Suprapubic skin (tissue), 4 donors: ENCODE data around the gene MKX. TPM values are rescaled to one million over a fixed set of nuclear protein-coding genes. Genes with fewer than 3 reads are reported as not detected.

Experiments used
- DNase-seq, 2 donors: peaks; one replicate each; pipeline ENCODE4 v3.0.0-alpha.2; 2019; ENCODE audit warnings: low spot score in 2 of 2
- H3K27ac ChIP-seq: fragments of 200-600 bp; sonication (generic); one replicate; pipeline ENCODE4 v1.5.1; 2019
- H3K27me3 ChIP-seq: fragments of 200-600 bp; sonication (generic); one replicate; pipeline ENCODE4 v1.5.1; 2019
- H3K36me3 ChIP-seq: fragments of 200-600 bp; sonication (generic); one replicate; pipeline ENCODE4 v1.5.1; 2019
- H3K4me1 ChIP-seq: fragments of 200-600 bp; sonication (generic); one replicate; pipeline ENCODE4 v1.5.1; 2019
- H3K4me3 ChIP-seq: fragments of 200-600 bp; sonication (generic); one replicate; pipeline ENCODE4 v1.5.1; 2019; ENCODE audit warnings: mild to moderate bottlenecking
- H3K9me3 ChIP-seq: fragments of 200-600 bp; sonication (generic); one replicate; pipeline ENCODE4 v1.5.1; 2019
- EP300 ChIP-seq: sonication (generic); formaldehyde crosslinking; IDR thresholded peaks from one replicate; pipeline ENCODE4 v1.6.1; 2017; ENCODE audit warnings: antibody characterized with exemption
- POLR2A ChIP-seq, 2 donors: fragments of 450-650 bp; IDR thresholded peaks; one replicate each; pipeline ENCODE4 v1.6.1; 2017; ENCODE audit warnings: antibody characterized with exemption in 2 of 2, mild to moderate bottlenecking in 2 of 2, moderate library complexity in 2 of 2
- POLR2AphosphoS5 ChIP-seq, 3 donors: sonication (generic); formaldehyde crosslinking; IDR thresholded peaks; one replicate each; pipeline ENCODE4 v1.6.1; 2017; ENCODE audit warnings: antibody characterized with exemption in 3 of 3
- WGBS: methylation state at CpG from one replicate; pipeline ENCODE4 v1.1.5; 2018; 5-methylcytosine and 5-hydroxymethylcytosine counted together
- total RNA-seq, 4 donors: library from RNA; depleted of rRNA; stranded (reverse); fragments of >200 nt; gene quantifications; one replicate each; pipeline ENCODE4 v1.1.0, GENCODE V29; 2016
- TF ChIP-seq, protein P1 (sequence below), 2 donors: fragments of 200-600 bp in 1 of 2; fragments of 450-650 bp in 1 of 2; sonication (generic) in 1 of 2; IDR thresholded peaks; one replicate each; pipeline ENCODE4 v1.5.1; 2016 to 2019; ENCODE audit warnings: antibody characterized with exemption in 2 of 2, mild to moderate bottlenecking in 1 of 2, moderate library complexity in 1 of 2

Gene MKX
- total RNA-seq, 4 donors from 2014 or later, result 0.25 to 0.68 (median 0.55) TPM

- TF ChIP-seq, protein P1, sequence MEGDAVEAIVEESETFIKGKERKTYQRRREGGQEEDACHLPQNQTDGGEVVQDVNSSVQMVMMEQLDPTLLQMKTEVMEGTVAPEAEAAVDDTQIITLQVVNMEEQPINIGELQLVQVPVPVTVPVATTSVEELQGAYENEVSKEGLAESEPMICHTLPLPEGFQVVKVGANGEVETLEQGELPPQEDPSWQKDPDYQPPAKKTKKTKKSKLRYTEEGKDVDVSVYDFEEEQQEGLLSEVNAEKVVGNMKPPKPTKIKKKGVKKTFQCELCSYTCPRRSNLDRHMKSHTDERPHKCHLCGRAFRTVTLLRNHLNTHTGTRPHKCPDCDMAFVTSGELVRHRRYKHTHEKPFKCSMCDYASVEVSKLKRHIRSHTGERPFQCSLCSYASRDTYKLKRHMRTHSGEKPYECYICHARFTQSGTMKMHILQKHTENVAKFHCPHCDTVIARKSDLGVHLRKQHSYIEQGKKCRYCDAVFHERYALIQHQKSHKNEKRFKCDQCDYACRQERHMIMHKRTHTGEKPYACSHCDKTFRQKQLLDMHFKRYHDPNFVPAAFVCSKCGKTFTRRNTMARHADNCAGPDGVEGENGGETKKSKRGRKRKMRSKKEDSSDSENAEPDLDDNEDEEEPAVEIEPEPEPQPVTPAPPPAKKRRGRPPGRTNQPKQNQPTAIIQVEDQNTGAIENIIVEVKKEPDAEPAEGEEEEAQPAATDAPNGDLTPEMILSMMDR (IDR thresholded peaks at IDR 0.05), result no peak
- TF ChIP-seq EP300 (no peak), POLR2A (IDR thresholded peaks at IDR 0.05) (no peak), POLR2AphosphoS5 (IDR thresholded peaks at IDR 0.05) (no peak)
- 88% methylated on average over 6 of the region's 6 CpGs for WGBS
- Histone ChIP-seq H3K36me3 (no peaks in the 10 kb centered on the region), H3K4me1 (no peaks in the 10 kb centered on the region), H3K4me3 (no peak overlapping the region), H3K9me3 (no peaks in the 10 kb centered on the region), H3K27me3 (no peaks in the 10 kb centered on the region), H3K27ac (no peak overlapping the region)
- DNase-seq, result no peak
Observed at GRCh38 chr10:27654284-27654683, 91.3 kb downstream of the MKX start.

DNA sequence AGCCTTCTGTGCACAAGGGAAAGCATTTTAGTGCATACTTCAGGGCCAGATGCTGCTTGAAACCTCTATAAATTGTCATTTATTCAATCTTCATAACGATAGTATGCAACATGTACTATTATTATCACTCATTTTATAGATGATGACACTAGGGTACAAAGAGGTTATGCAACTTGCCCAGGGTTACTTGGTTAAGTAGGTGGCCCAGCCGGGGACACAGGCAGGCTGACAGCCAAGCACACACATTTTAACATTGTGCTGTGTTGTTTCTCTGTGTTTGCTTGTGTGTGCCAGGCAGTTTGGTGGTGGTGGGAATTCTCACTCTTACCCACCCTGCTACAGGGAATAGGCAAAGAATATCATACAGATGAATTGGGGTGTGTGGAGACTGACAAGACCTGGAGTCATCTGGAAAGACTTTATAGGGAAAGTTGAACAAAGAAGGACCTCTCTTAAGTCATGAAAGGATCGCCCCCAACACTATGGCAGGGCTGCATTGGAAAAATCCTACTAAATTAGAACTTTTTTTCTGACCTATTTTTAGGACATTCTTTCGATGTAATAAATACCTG lies 98.9 kb downstream of the MKX start:
- no peaks in the 10 kb centered on the region for H3K9me3 ChIP-seq
- no peaks in the 10 kb centered on the region for H3K27me3 ChIP-seq
- no peaks in the 10 kb centered on the region for H3K4me1 ChIP-seq
- H3K36me3 ChIP-seq, result no peaks in the 10 kb centered on the region
- DNase-seq, result no peak
- TF ChIP-seq EP300, result no peak
- TF ChIP-seq, protein P1 (IDR thresholded peaks at IDR 0.05), result no peak
- TF ChIP-seq POLR2AphosphoS5 (IDR thresholded peaks at IDR 0.05), result no peak
- no peak for TF ChIP-seq POLR2A (IDR thresholded peaks at IDR 0.05)
- no peak overlapping the region for H3K4me3 ChIP-seq
- H3K27ac ChIP-seq, result no peak overlapping the region
- 51% methylated on average over 4 of the region's 4 CpGs for WGBS

DNA sequence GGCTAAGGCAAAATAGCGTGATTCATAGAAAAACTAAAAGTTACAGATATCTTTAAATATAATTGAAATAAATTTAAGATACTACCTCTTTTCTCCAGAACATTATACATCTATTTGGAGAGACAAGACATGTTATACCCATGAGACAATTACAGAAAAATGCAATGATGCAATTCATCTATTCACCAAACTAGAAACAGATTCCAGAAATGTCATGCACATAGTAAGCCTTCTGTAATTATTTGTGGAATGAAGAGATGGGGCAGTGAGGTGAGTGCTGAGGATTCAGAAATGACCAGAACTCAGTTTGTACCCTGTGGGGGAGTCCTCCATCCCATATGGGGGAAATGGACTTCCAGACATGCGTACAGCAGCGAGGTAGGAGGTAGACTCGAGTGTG lies 99.4 kb downstream of the MKX start:
- H3K27me3 ChIP-seq, result no peaks in the 10 kb centered on the region
- no peak overlapping the region for H3K4me3 ChIP-seq
- TF ChIP-seq EP300 (no peak), POLR2AphosphoS5 (IDR thresholded peaks at IDR 0.05) (no peak)
- TF ChIP-seq, protein P1 (IDR thresholded peaks at IDR 0.05), result no peak
- 76% methylated on average over 4 of the region's 4 CpGs for WGBS
- H3K36me3 ChIP-seq, result no peaks in the 10 kb centered on the region
- no peaks in the 10 kb centered on the region for H3K9me3 ChIP-seq
- no peak for DNase-seq
- no peak overlapping the region for H3K27ac ChIP-seq
- no peaks in the 10 kb centered on the region for H3K4me1 ChIP-seq

DNA sequence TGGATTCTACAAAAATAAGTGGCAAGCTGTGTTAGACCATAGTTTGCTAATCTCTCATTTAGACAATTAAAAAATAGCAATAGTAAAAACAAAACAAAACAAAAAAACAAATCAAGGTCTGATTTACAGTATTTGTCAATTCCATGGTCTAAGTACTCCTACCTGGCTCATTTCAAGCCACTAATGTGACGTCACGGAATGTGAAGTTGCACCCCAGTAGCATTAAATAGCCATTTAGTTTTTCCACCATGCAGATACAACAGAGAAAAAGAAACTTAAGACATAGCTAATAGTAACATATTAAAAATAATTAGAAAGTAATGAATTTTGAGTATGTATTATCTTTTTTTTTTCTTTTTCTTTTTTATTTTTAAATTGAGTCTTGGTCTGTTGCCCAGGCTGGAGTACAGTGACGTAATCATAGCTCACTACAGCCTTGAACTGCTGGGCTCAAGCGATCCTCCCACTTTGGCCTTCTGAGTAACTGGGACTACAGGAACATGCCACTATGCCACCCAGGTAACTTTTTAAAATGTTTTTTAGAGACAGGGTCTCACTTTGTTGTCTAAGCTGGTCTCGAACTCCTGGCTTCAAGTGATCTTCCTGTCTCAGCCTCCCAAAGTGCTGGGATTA lies 101.2 kb downstream of the MKX start:
- Histone ChIP-seq H3K27me3 (no peaks in the 10 kb centered on the region), H3K9me3 (no peaks in the 10 kb centered on the region), H3K27ac (no peak overlapping the region), H3K36me3 (no peaks in the 10 kb centered on the region), H3K4me3 (no peak overlapping the region), H3K4me1 (no peaks in the 10 kb centered on the region)
- TF ChIP-seq POLR2AphosphoS5 (IDR thresholded peaks at IDR 0.05) (no peak), EP300 (no peak), POLR2A (IDR thresholded peaks at IDR 0.05) (no peak)
- TF ChIP-seq, protein P1 (IDR thresholded peaks at IDR 0.05), result no peak
- 90% methylated on average over 5 of the region's 5 CpGs for WGBS
- no peak for DNase-seq

DNA sequence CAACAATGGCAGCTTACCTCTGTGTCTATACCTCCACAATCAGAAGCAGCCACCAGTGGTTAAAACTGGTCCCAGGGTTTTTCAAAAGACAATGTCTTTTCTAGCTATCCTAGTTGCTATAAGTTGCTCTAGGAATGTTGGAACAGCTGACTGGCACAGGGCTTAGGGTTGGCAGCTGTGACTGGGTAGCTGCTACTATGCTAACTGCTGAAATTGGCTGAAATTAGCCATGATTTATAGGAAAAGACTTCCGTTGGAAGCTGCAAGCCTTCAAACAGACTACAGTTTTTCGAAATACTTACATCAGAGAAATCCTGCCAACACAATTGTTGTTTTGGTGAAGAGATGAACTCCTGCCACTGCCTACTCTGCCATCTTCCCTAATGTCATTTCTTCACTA lies 102.3 kb downstream of the MKX start:
- Histone ChIP-seq H3K9me3 (no peaks in the 10 kb centered on the region), H3K4me3 (no peak overlapping the region), H3K36me3 (no peaks in the 10 kb centered on the region), H3K27ac (no peak overlapping the region), H3K27me3 (no peaks in the 10 kb centered on the region), H3K4me1 (no peaks in the 10 kb centered on the region)
- 41% methylated on average over 2 of the region's 2 CpGs for WGBS
- no peak for DNase-seq
- TF ChIP-seq, protein P1 (IDR thresholded peaks at IDR 0.05), result no peak
- TF ChIP-seq EP300, result no peak
- no peak for TF ChIP-seq POLR2AphosphoS5 (IDR thresholded peaks at IDR 0.05)
- TF ChIP-seq POLR2A (IDR thresholded peaks at IDR 0.05), result no peak
